Measurements from ENCODE around the gene FASN. TPM values are rescaled to one million over a fixed set of nuclear protein-coding genes. Genes with fewer than 3 reads are reported as not detected.

The FASN gene
- total RNA-seq, 2 donors from 2014 or later = 13.8 to 46.4 TPM

DNA sequence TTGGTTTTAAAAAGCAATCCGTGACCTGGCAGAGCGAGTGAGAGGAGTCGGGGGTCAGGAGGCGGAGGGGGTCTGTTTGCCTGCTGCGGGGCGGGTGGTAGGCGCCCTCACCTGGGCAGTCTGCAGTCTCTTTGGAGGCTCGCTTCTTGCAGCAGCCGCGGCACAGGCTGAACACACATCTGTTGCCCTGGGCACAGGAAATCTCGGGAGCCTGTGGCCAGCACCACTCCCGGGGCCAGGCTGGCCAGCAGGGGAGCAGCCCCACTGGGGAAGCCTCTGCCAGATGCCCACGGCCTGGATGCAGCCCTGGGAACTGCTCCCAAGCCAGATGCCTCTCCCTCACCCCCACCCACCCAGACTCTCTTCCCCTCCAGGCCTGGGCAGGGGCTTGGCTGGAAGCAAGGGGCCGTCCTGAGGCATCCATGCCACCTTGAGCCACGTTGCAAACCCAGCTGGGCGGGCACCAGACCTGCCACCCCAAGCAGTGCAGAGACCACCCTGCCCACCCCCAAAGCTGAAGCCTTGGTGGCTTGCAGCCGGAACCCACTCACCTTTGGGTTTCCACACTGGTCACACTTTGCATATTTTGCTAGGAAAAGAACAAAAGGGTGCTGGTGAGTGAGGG lies 39.7 kb downstream of the FASN start:
- Histone ChIP-seq H3K4me1 (peaks cover 0 to 6% of the 10 kb centered on the region in 2 donors), H3K9me3 (no peaks in the 10 kb centered on the region), H3K27me3 (no peaks in the 10 kb centered on the region), H3K4me3 (no peak overlapping the region), H3K36me3 (peaks cover 73% of the 10 kb centered on the region), H3K27ac (no peak overlapping the region)
- no peak for TF ChIP-seq CTCF (IDR thresholded peaks at IDR 0.05)
- no peak for DNase-seq (ENCODE audit: low spot score)

- peaks cover 0 to 16% of the 10 kb centered on the region in 2 donors for H3K4me1 ChIP-seq
- no peaks in the 10 kb centered on the region for H3K27me3 ChIP-seq
- H3K9me3 ChIP-seq = no peaks in the 10 kb centered on the region
- H3K36me3 ChIP-seq = peaks cover 73% of the 10 kb centered on the region
- DNase-seq (ENCODE audit: low spot score) = no peak
- H3K4me3 ChIP-seq = no peak overlapping the region
- H3K27ac ChIP-seq = no peak overlapping the region
- TF ChIP-seq CTCF (IDR thresholded peaks at IDR 0.05) = no peak
Measured at GRCh38 chr17:82056729-82057621, 41.1 kb downstream of the FASN start.

GRCh38 chr17:82055965-82056728 lies 41.9 kb downstream of the FASN start:
- Histone ChIP-seq H3K27me3 (no peaks in the 10 kb centered on the region), H3K4me1 (peaks cover 0 to 17% of the 10 kb centered on the region in 2 donors), H3K27ac (no peak overlapping the region), H3K9me3 (no peaks in the 10 kb centered on the region), H3K4me3 (no peak overlapping the region), H3K36me3 (peaks cover 66% of the 10 kb centered on the region)
- TF ChIP-seq CTCF (IDR thresholded peaks at IDR 0.05) = no peak
- no peak for DNase-seq (ENCODE audit: low spot score)

- no peak for TF ChIP-seq CTCF (IDR thresholded peaks at IDR 0.05)
- no peak overlapping the region for H3K27ac ChIP-seq
- peaks cover 0 to 26% of the 10 kb centered on the region in 2 donors for H3K4me1 ChIP-seq
- H3K9me3 ChIP-seq = no peaks in the 10 kb centered on the region
- no peak overlapping the region for H3K4me3 ChIP-seq
- no peak for DNase-seq (ENCODE audit: low spot score)
- H3K36me3 ChIP-seq = peaks cover 58% of the 10 kb centered on the region
- no peaks in the 10 kb centered on the region for H3K27me3 ChIP-seq
Measured at GRCh38 chr17:82055023-82055964, 42.7 kb downstream of the FASN start.
